ENCODE data around the gene DHRSX. TPM values are rescaled to one million over a fixed set of nuclear protein-coding genes. Genes with fewer than 3 reads are reported as not detected.

Gene DHRSX
- total and polyA plus RNA-seq, 2 experiments from 2014 or later: 15.2 to 30.2 TPM

GRCh38 chrX:2499507-2499906, 1.3 kb downstream of the DHRSX start:
- peaks cover 25% of the 10 kb centered on the region for H3K4me1 ChIP-seq (ENCODE audit: insufficient read depth)
- DNase-seq: no peak
- H3K36me3 ChIP-seq (ENCODE audit: low read depth): no peaks in the 10 kb centered on the region
- H3K79me2 ChIP-seq (ENCODE audit: insufficient read depth): peaks cover 57% of the 10 kb centered on the region
- in situ Hi-C loops (cut with MboI): no loop called here
- H4K20me1 ChIP-seq (ENCODE audit: insufficient read depth): no peaks in the 10 kb centered on the region
- H3K27ac ChIP-seq: peak overlapping the region; percentile 75
- no peaks in the 10 kb centered on the region for H3K9me2 ChIP-seq (ENCODE audit: insufficient read depth)
- H3K27me3 ChIP-seq (replicated peaks; ENCODE audit: insufficient read depth): no peaks in the 10 kb centered on the region
- H3K9me3 ChIP-seq (ENCODE audit: low read depth): no peaks in the 10 kb centered on the region
- H2AFZ ChIP-seq: 0 out of 2 replicates have a peak overlapping the region, but pooled peaks have one; percentile 85
- H3K4me2 ChIP-seq (ENCODE audit: unreplicated experiment): peak overlapping the region; percentile 82
- H3K9ac ChIP-seq: peak overlapping the region; percentile 96
- 66 to 69% methylated on average over 8 of the region's 8 CpGs for WGBS, 2 experiments (ENCODE audit: low coverage in 1 of 2, low lambda C conversion rate in 2 of 2, missing lambda C conversion rate in 2 of 2)
- TF ChIP-seq EZH2 (IDR thresholded peaks at IDR 0.05; ENCODE audit: insufficient read depth, poor library complexity, severe bottlenecking): no peak
- TF ChIP-seq EZH2phosphoT487 (IDR thresholded peaks at IDR 0.05; ENCODE audit: insufficient read depth, low read depth): no peak
- peak overlapping the region; percentile 91 for H3K4me3 ChIP-seq
- H3F3A ChIP-seq (ENCODE audit: insufficient read depth): peaks cover 22% of the 10 kb centered on the region

- no peaks in the 10 kb centered on the region for H3K27me3 ChIP-seq (replicated peaks; ENCODE audit: insufficient read depth)
- H3K79me2 ChIP-seq (ENCODE audit: insufficient read depth): peaks cover 63% of the 10 kb centered on the region
- peak overlapping the region; percentile 96 for H3K9ac ChIP-seq
- H3K36me3 ChIP-seq (ENCODE audit: low read depth): no peaks in the 10 kb centered on the region
- TF ChIP-seq EZH2 (IDR thresholded peaks at IDR 0.05; ENCODE audit: insufficient read depth, poor library complexity, severe bottlenecking) (no peak), EZH2phosphoT487 (IDR thresholded peaks at IDR 0.05; ENCODE audit: insufficient read depth, low read depth) (no peak)
- peak overlapping the region; percentile 67 for H2AFZ ChIP-seq
- no peaks in the 10 kb centered on the region for H3K9me3 ChIP-seq (ENCODE audit: low read depth)
- WGBS, 2 experiments (ENCODE audit: low coverage in 1 of 2, low lambda C conversion rate in 2 of 2, missing lambda C conversion rate in 2 of 2): 9% methylated on average over 10 of the region's 10 CpGs
- H3K27ac ChIP-seq: peak overlapping the region; percentile 75
- peak; percentile 58 for DNase-seq
- H3K9me2 ChIP-seq (ENCODE audit: insufficient read depth): no peaks in the 10 kb centered on the region
- H3K4me3 ChIP-seq: peak overlapping the region; percentile 91
- H4K20me1 ChIP-seq (ENCODE audit: insufficient read depth): no peaks in the 10 kb centered on the region
- H3F3A ChIP-seq (ENCODE audit: insufficient read depth): peaks cover 22% of the 10 kb centered on the region
- in situ Hi-C loops (cut with MboI): no loop called here
- H3K4me2 ChIP-seq (ENCODE audit: unreplicated experiment): peak overlapping the region; percentile 82
- peaks cover 25% of the 10 kb centered on the region for H3K4me1 ChIP-seq (ENCODE audit: insufficient read depth)
These were observed 1.9 kb downstream of the DHRSX start for GRCh38 chrX:2498781-2499302.

- peak overlapping the region; percentile 75 for H3K27ac ChIP-seq
- no peaks in the 10 kb centered on the region for H3K36me3 ChIP-seq (ENCODE audit: low read depth)
- H2AFZ ChIP-seq: peak overlapping the region; percentile 67
- H3F3A ChIP-seq (ENCODE audit: insufficient read depth): peaks cover 22% of the 10 kb centered on the region
- in situ Hi-C loops (cut with MboI): no loop called here
- no peaks in the 10 kb centered on the region for H4K20me1 ChIP-seq (ENCODE audit: insufficient read depth)
- H3K9me3 ChIP-seq (ENCODE audit: low read depth): no peaks in the 10 kb centered on the region
- 25% methylated on average over 11 of the region's 11 CpGs for WGBS, 2 experiments (ENCODE audit: low coverage in 1 of 2, low lambda C conversion rate in 2 of 2, missing lambda C conversion rate in 2 of 2)
- H3K4me3 ChIP-seq: peak overlapping the region; percentile 91
- H3K27me3 ChIP-seq (replicated peaks; ENCODE audit: insufficient read depth): no peaks in the 10 kb centered on the region
- peaks cover 68% of the 10 kb centered on the region for H3K79me2 ChIP-seq (ENCODE audit: insufficient read depth)
- peak; percentile 55 for DNase-seq
- H3K4me1 ChIP-seq (ENCODE audit: insufficient read depth): peaks cover 25% of the 10 kb centered on the region
- no peaks in the 10 kb centered on the region for H3K9me2 ChIP-seq (ENCODE audit: insufficient read depth)
- TF ChIP-seq EZH2phosphoT487 (IDR thresholded peaks at IDR 0.05; ENCODE audit: insufficient read depth, low read depth) (no peak), EZH2 (IDR thresholded peaks at IDR 0.05; ENCODE audit: insufficient read depth, poor library complexity, severe bottlenecking) (no peak)
- H3K4me2 ChIP-seq (ENCODE audit: unreplicated experiment): peak overlapping the region; percentile 82
- H3K9ac ChIP-seq: peak overlapping the region; percentile 96
These were observed 2.6 kb downstream of the DHRSX start for GRCh38 chrX:2497961-2498780.

- H3K27ac ChIP-seq: no peak overlapping the region
- peaks cover 25% of the 10 kb centered on the region for H3K4me1 ChIP-seq (ENCODE audit: insufficient read depth)
- TF ChIP-seq EZH2 (IDR thresholded peaks at IDR 0.05; ENCODE audit: insufficient read depth, poor library complexity, severe bottlenecking) (no peak), EZH2phosphoT487 (IDR thresholded peaks at IDR 0.05; ENCODE audit: insufficient read depth, low read depth) (no peak)
- no peak overlapping the region for H3K4me2 ChIP-seq (ENCODE audit: unreplicated experiment)
- no peaks in the 10 kb centered on the region for H3K9me2 ChIP-seq (ENCODE audit: insufficient read depth)
- DNase-seq: no peak
- no peaks in the 10 kb centered on the region for H3K27me3 ChIP-seq (replicated peaks; ENCODE audit: insufficient read depth)
- H3K9ac ChIP-seq: no peak overlapping the region
- no peak overlapping the region for H3K4me3 ChIP-seq
- in situ Hi-C loops (cut with MboI): no loop called here
- no peaks in the 10 kb centered on the region for H4K20me1 ChIP-seq (ENCODE audit: insufficient read depth)
- H2AFZ ChIP-seq: no peak overlapping the region
- WGBS, 2 experiments (ENCODE audit: low coverage in 1 of 2, low lambda C conversion rate in 2 of 2, missing lambda C conversion rate in 2 of 2): 84 to 85% methylated on average over 14 of the region's 14 CpGs
- H3F3A ChIP-seq (ENCODE audit: insufficient read depth): peaks cover 22% of the 10 kb centered on the region
- no peaks in the 10 kb centered on the region for H3K9me3 ChIP-seq (ENCODE audit: low read depth)
- no peaks in the 10 kb centered on the region for H3K36me3 ChIP-seq (ENCODE audit: low read depth)
- H3K79me2 ChIP-seq (ENCODE audit: insufficient read depth): peaks cover 89% of the 10 kb centered on the region
These were observed 5.2 kb downstream of the DHRSX start for GRCh38 chrX:2495595-2495994.

Measured in GM23248 (cell line).